BE2C (cell line): Measurements from ENCODE around the gene OR6C65. TPM values are rescaled to one million over a fixed set of nuclear protein-coding genes. Genes with fewer than 3 reads are reported as not detected.
"Not testable (repeated sequence)": the region's sequence is repeated elsewhere in the genome, so short reads cannot be mapped to it uniquely, and the experiment has no call there.

Experiments used
- DNase-seq: peaks from one replicate; pipeline ENCODE4 v3.0.0-alpha.2; 2020
- H3K27me3 ChIP-seq: fragments of 250-450 bp; sonication (Bioruptor Pico); 2 replicates; pipeline ENCODE4 v1.5.1; 2020; ENCODE audit warnings: mild to moderate bottlenecking
- H3K36me3 ChIP-seq: fragments of 250-450 bp; sonication (Bioruptor Pico); 2 replicates; pipeline ENCODE4 v1.5.1; 2020; ENCODE audit warnings: mild to moderate bottlenecking
- H3K4me1 ChIP-seq: fragments of 250-450 bp; sonication (Bioruptor Pico); 2 replicates; pipeline ENCODE4 v1.5.1; 2020
- H3K4me3 ChIP-seq: 2 replicates; pipeline ENCODE4 v1.5.1; 2011; ENCODE audit warnings: low read depth, low read length
- H3K9me3 ChIP-seq: fragments of 250-450 bp; sonication (Bioruptor Pico); 2 replicates; pipeline ENCODE4 v1.5.1; 2020
- polyA plus RNA-seq: library from polyadenylated mRNA; unstranded; fragments of >200 nt; gene quantifications from one replicate; pipeline ENCODE4 v1.2.1, GENCODE V29; 2012; ENCODE audit warnings: low read depth, missing spikeins; ENCODE audit not compliant: insufficient read length, insufficient read depth
- TF ChIP-seq, protein P1 (sequence below): IDR thresholded peaks from 2 replicates; pipeline ENCODE4 v1.5.1; 2012; ENCODE audit warnings: mild to moderate bottlenecking, low read depth, low read length

Gene OR6C65
- polyA plus RNA-seq = not detected

DNA sequence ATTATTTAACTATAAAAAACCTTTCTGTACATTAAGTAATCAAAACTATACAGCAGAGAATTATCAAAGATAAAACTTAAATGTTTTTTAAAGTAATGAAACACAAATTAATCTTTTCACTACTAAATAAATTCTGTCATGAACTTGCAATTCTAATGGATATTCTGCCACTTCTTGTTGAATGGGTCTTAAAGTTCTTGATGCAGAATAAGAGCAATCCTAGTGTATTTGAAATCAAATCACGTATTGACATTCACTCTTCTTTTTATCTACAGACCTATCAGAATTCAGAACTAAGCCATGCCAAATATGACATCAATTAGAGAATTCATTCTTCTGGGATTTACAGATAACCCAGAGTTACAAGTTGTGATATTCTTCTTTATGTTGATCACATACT lies at the start of gene OR6C65:
OR6C65 (plus strand) TSS at position 301 of the 400 bp plus-strand sequence; CDS start at position 301, 0 bp downstream.
- H3K4me1 ChIP-seq = no peaks in the 10 kb centered on the region
- TF ChIP-seq, protein P1, sequence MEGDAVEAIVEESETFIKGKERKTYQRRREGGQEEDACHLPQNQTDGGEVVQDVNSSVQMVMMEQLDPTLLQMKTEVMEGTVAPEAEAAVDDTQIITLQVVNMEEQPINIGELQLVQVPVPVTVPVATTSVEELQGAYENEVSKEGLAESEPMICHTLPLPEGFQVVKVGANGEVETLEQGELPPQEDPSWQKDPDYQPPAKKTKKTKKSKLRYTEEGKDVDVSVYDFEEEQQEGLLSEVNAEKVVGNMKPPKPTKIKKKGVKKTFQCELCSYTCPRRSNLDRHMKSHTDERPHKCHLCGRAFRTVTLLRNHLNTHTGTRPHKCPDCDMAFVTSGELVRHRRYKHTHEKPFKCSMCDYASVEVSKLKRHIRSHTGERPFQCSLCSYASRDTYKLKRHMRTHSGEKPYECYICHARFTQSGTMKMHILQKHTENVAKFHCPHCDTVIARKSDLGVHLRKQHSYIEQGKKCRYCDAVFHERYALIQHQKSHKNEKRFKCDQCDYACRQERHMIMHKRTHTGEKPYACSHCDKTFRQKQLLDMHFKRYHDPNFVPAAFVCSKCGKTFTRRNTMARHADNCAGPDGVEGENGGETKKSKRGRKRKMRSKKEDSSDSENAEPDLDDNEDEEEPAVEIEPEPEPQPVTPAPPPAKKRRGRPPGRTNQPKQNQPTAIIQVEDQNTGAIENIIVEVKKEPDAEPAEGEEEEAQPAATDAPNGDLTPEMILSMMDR = no peak
- no peaks in the 10 kb centered on the region for H3K36me3 ChIP-seq
- no peak within 1 kb of the TSS for H3K4me3 ChIP-seq
- peaks cover 3% of the 10 kb centered on the region; the same call in 1 of the 2 replicates for H3K27me3 ChIP-seq
- H3K9me3 ChIP-seq = no peaks in the 10 kb centered on the region
- DNase-seq = no peak

DNA sequence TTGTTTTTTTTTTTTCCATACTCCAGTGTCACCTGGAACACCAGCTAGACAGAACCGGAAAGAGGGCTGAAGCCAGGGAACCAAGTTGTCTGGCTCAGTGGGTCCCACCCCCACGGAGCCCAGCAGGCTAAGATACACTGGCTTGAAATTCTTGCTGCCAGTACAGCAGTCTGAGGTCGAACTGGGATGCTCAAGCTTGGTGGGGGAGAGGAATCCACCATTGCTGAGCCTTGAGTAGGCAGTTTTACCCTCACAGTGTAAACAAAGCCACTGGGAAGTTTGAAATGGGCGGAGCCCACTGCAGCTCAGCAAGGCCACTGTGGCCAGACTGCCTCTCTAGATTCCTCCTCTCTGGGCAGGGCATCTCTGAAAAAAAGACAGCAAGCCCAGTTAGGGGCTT lies 45.0 kb upstream of the OR6C65 start:
- not testable (repeated sequence) for H3K27me3 ChIP-seq, DNase-seq

DNA sequence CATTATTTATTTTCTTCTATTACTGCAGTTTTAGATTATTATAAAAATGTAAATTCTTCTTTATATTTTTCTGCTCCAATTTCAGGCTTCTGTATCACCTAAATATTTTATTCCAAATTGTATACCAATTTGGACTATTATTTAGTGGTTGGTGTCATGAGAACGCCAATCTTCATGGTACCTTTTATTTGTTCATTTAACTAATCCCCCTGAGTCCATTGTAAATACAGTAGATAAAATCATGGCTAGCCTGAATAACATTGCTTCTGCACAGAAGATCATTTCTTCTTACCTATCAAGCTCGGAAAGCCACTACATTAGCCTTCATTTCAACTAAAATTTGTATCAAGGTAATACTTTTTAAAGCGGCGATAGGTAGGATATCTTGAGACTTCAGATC lies 37.7 kb upstream of the OR6C65 start, which contains the start of gene OR6C75:
OR6C75 (plus strand) TSS at position 301 of the 400 bp plus-strand sequence. CDS start 2,136 bp downstream, outside the sequence.
- H3K36me3 ChIP-seq = no peaks in the 10 kb centered on the region
- no peaks in the 10 kb centered on the region for H3K9me3 ChIP-seq
- no peak for DNase-seq
- no peak within 1 kb of the TSS for H3K4me3 ChIP-seq
- TF ChIP-seq, protein P1 = no peak
- no peaks in the 10 kb centered on the region for H3K4me1 ChIP-seq
- no peaks in the 10 kb centered on the region for H3K27me3 ChIP-seq

More for the DNA sequence above, 45.0 kb upstream of the OR6C65 start:
- not testable (repeated sequence) for H3K9me3 ChIP-seq, H3K36me3 ChIP-seq, H3K4me3 ChIP-seq, H3K4me1 ChIP-seq

DNA sequence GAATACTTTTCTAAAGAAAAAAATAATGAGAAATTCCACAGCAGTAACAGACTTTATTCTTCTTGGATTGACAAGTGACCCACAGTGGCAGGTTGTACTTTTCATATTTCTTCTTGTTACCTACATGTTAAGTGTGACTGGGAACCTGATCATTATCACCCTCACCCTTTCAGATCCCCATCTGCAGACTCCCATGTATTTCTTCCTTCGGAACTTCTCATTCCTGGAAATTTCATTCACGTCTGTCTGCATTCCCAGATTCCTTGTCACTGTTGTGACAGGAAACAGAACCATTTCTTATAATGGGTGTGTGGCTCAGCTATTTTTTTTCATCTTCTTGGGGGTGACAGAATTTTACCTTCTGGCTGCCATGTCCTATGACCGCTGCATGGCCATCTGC lies 35.2 kb upstream of the OR6C65 start:
- no peak for DNase-seq
- Histone ChIP-seq H3K4me1 (no peaks in the 10 kb centered on the region), H3K27me3 (no peaks in the 10 kb centered on the region), H3K9me3 (no peaks in the 10 kb centered on the region), H3K36me3 (no peaks in the 10 kb centered on the region), H3K4me3 (no peak overlapping the region)
- TF ChIP-seq, protein P1 = no peak

DNA sequence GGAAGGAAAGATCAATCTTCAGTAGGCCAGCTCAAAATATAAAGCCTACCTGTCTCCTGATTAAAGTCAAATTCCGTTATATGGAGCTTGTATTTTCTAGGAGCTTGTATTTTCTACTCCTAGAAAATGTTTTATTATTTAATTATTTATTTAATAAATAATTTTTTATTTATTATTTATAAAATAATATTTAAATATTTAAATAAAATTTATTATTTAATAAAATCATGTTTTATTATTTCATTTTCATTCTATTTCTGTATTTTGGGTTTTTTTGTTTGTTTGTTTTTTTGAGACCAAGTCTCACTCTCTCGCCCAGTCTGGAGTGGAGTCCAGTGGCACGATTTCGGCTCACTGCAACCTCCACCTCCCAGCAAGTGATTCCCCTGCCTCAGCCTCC lies 27.8 kb upstream of the OR6C65 start:
- Histone ChIP-seq H3K4me1 (no peaks in the 10 kb centered on the region), H3K4me3 (no peak overlapping the region), H3K9me3 (no peaks in the 10 kb centered on the region), H3K36me3 (no peaks in the 10 kb centered on the region), H3K27me3 (no peaks in the 10 kb centered on the region)
- TF ChIP-seq, protein P1 = no peak
- no peak for DNase-seq

DNA sequence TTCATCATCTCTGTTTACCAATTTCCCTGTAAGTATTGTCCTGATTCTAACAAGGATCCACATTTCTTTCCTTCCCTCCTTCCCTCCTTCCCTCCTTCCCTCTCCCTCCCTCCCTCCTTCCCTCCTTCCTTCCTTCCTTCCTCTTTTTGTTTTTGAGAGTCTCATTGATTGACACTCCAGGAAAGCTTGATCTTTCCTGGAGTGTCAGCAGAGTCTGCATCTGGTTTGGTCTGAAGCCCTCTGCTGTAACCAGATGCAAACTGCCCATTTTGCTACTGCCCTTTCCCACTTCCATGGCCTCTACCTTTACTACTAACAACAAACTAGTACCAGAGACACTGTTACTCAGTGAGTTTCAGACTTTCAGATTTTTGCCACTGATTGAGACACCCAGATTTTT lies 14.4 kb upstream of the OR6C65 start:
- H3K4me3 ChIP-seq = no peak overlapping the region
- H3K36me3 ChIP-seq = no peaks in the 10 kb centered on the region
- TF ChIP-seq, protein P1 = no peak
- no peaks in the 10 kb centered on the region for H3K9me3 ChIP-seq
- H3K27me3 ChIP-seq = no peaks in the 10 kb centered on the region
- H3K4me1 ChIP-seq = no peaks in the 10 kb centered on the region
- DNase-seq = no peak
